Esophagus muscularis mucosa (tissue), 4 donors: Measurements from ENCODE around the gene SENP3. TPM values are rescaled to one million over a fixed set of nuclear protein-coding genes. Genes with fewer than 3 reads are reported as not detected.

Source experiments
- DNase-seq: peaks from one replicate; pipeline ENCODE4 v3.0.0-alpha.2; 2017; ENCODE audit errors: extremely low spot score
- H3K27ac ChIP-seq, 4 donors: fragments of 200-600 bp; sonication (generic); replicated peaks in 1 of 4; 1 replicate in 3 of 4; 2 replicates in 1 of 4; pipeline ENCODE4 v1.5.1; 2016 to 2019; ENCODE audit warnings: mild to moderate bottlenecking in 1 of 4
- H3K27me3 ChIP-seq, 4 donors: fragments of 200-600 bp; sonication (generic); one replicate each; pipeline versions ENCODE4 v1.5.1 to v1.6.0; 2016 to 2019
- H3K36me3 ChIP-seq, 4 donors: fragments of 200-600 bp; sonication (generic); one replicate each; pipeline ENCODE4 v1.5.1; 2016 to 2019
- H3K4me1 ChIP-seq, 4 donors: fragments of 200-600 bp; sonication (generic); one replicate each; pipeline ENCODE4 v1.5.1; 2016 to 2019
- H3K4me3 ChIP-seq, 4 donors: fragments of 200-600 bp; sonication (generic); 1 replicate in 2 of 4; 2 replicates in 2 of 4; pipeline ENCODE4 v1.5.1; 2016 to 2019; ENCODE audit warnings: mild to moderate bottlenecking in 4 of 4, moderate library complexity in 1 of 4
- H3K9me3 ChIP-seq, 4 donors: fragments of 200-600 bp; sonication (generic); 1 replicate in 3 of 4; 2 replicates in 1 of 4; pipeline ENCODE4 v1.5.1; 2016 to 2019
- EP300 ChIP-seq: sonication (generic); formaldehyde crosslinking; IDR thresholded peaks from one replicate; pipeline ENCODE4 v1.6.1; 2017; ENCODE audit warnings: antibody characterized with exemption
- POLR2A ChIP-seq: fragments of 450-650 bp; IDR thresholded peaks from one replicate; pipeline ENCODE4 v1.6.1; 2017; ENCODE audit warnings: antibody characterized with exemption, moderate library complexity, mild to moderate bottlenecking, low read depth
- POLR2AphosphoS5 ChIP-seq, 2 donors: sonication (generic); formaldehyde crosslinking; IDR thresholded peaks; one replicate each; pipeline ENCODE4 v1.6.1; 2017; ENCODE audit warnings: antibody characterized with exemption in 2 of 2
- WGBS: methylation state at CpG from one replicate; pipeline ENCODE4 v1.1.5; 2018; 5-methylcytosine and 5-hydroxymethylcytosine counted together
- intact Hi-C: fragments of 100-400 bp; cut with DNase I; formaldehyde crosslinking; loops from one replicate; pipeline ENCODE4 v1.15.1; 2023
- total RNA-seq, 4 donors: library from RNA; depleted of rRNA; stranded (reverse); fragments of >200 nt; gene quantifications; one replicate each; pipeline versions ENCODE4 v1.1.0 to v1.2.1, GENCODE V29; 2016
- TF ChIP-seq, protein P1 (sequence below), 3 experiments: fragments of 200-600 bp in 2 of 3; fragments of 450-650 bp in 1 of 3; sonication (generic) in 2 of 3; IDR thresholded peaks; one replicate each; pipeline ENCODE4 v1.5.1; 2017 to 2019; ENCODE audit warnings: antibody characterized with exemption in 3 of 3, mild to moderate bottlenecking in 2 of 3, moderate library complexity in 1 of 3

Gene SENP3
- total RNA-seq, 4 donors from 2014 or later, result 54.0 to 79.1 (median 72.4) TPM

GRCh38 chr17:7576432-7576937, 14.8 kb downstream of the SENP3 start:
- intact Hi-C loops, result no loop called here
- peaks cover 52 to 83% (median 80%) of the 10 kb centered on the region in 4 donors for H3K4me1 ChIP-seq
- peak overlapping the region in 2 of 4 donors; percentile 20 to 100 for H3K27ac ChIP-seq
- no peak overlapping the region for H3K4me3 ChIP-seq
- no peaks in the 10 kb centered on the region for H3K27me3 ChIP-seq
- TF ChIP-seq EP300, result no peak
- TF ChIP-seq POLR2A, result no peak
- TF ChIP-seq, protein P1, sequence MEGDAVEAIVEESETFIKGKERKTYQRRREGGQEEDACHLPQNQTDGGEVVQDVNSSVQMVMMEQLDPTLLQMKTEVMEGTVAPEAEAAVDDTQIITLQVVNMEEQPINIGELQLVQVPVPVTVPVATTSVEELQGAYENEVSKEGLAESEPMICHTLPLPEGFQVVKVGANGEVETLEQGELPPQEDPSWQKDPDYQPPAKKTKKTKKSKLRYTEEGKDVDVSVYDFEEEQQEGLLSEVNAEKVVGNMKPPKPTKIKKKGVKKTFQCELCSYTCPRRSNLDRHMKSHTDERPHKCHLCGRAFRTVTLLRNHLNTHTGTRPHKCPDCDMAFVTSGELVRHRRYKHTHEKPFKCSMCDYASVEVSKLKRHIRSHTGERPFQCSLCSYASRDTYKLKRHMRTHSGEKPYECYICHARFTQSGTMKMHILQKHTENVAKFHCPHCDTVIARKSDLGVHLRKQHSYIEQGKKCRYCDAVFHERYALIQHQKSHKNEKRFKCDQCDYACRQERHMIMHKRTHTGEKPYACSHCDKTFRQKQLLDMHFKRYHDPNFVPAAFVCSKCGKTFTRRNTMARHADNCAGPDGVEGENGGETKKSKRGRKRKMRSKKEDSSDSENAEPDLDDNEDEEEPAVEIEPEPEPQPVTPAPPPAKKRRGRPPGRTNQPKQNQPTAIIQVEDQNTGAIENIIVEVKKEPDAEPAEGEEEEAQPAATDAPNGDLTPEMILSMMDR (IDR thresholded peaks at IDR 0.05), result no peak
- WGBS, result 90% methylated on average over 12 of the region's 14 CpGs
- DNase-seq, result no peak
- no peaks in the 10 kb centered on the region for H3K9me3 ChIP-seq
- H3K36me3 ChIP-seq, result peaks cover 48 to 60% (median 54%) of the 10 kb centered on the region in 4 donors

- 79% methylated on average over 17 of the region's 17 CpGs for WGBS
- TF ChIP-seq POLR2AphosphoS5 (IDR thresholded peaks at IDR 0.05) (peak in 1 of 2 donors; percentile 5), POLR2A (no peak), EP300 (no peak)
- TF ChIP-seq, protein P1 (IDR thresholded peaks at IDR 0.05), result no peak
These were observed 15.8 kb downstream of the SENP3 start for GRCh38 chr17:7577327-7578199.

GRCh38 chr17:7579001-7579833, 17.5 kb downstream of the SENP3 start, which contains the start of gene CD68:
CD68 (plus strand) TSS chr17:7579638; CDS start chr17:7579678, 40 bp downstream.
- H3K27ac ChIP-seq, result peak within 1 kb of the TSS; percentile 82 to 94 (median 89)
- DNase-seq, result peak; percentile 94
- intact Hi-C loops, result no loop called here
- H3K4me1 ChIP-seq, result peaks cover 58 to 94% (median 89%) of the 10 kb centered on the region in 4 donors
- H3K36me3 ChIP-seq, result peaks cover 45 to 55% (median 51%) of the 10 kb centered on the region in 4 donors
- H3K27me3 ChIP-seq, result no peaks in the 10 kb centered on the region
- TF ChIP-seq POLR2AphosphoS5 (IDR thresholded peaks at IDR 0.05), result peak; percentile 71 to 85
- TF ChIP-seq, protein P1 (IDR thresholded peaks at IDR 0.05), result no peak
- TF ChIP-seq POLR2A, result peak; percentile 61
- WGBS, result 12% methylated on average over 5 of the region's 7 CpGs
- no peaks in the 10 kb centered on the region for H3K9me3 ChIP-seq
- H3K4me3 ChIP-seq, result peak within 1 kb of the TSS; percentile 21 to 72 (median 39)

More at GRCh38 chr17:7577327-7578199, 15.8 kb downstream of the SENP3 start:
- Histone ChIP-seq H3K4me3 (no peak overlapping the region), H3K36me3 (peaks cover 48 to 60% (median 53%) of the 10 kb centered on the region in 4 donors), H3K27me3 (no peaks in the 10 kb centered on the region), H3K4me1 (peaks cover 53 to 89% (median 84%) of the 10 kb centered on the region in 4 donors), H3K9me3 (no peaks in the 10 kb centered on the region), H3K27ac (peak overlapping the region in 2 of 4 donors; percentile 90 to 94)
- DNase-seq, result no peak
- intact Hi-C loops, result no loop called here

- TF ChIP-seq POLR2A (no peak), POLR2AphosphoS5 (IDR thresholded peaks at IDR 0.05) (no peak), EP300 (no peak)
- TF ChIP-seq, protein P1 (IDR thresholded peaks at IDR 0.05), result no peak
- peaks cover 37 to 47% (median 43%) of the 10 kb centered on the region in 4 donors for H3K36me3 ChIP-seq
- intact Hi-C loops, result no loop called here
- no peaks in the 10 kb centered on the region for H3K9me3 ChIP-seq
- no peak for DNase-seq
- no peaks in the 10 kb centered on the region for H3K27me3 ChIP-seq
- peak overlapping the region; percentile 21 to 72 (median 39) for H3K4me3 ChIP-seq
- H3K27ac ChIP-seq, result peak overlapping the region; percentile 82 to 94 (median 89)
- WGBS, result 67% methylated on average over 8 of the region's 12 CpGs
- peaks cover 58 to 94% (median 89%) of the 10 kb centered on the region in 4 donors for H3K4me1 ChIP-seq
These were observed 18.3 kb downstream of the SENP3 start for GRCh38 chr17:7579834-7580603.
